NCI-H510A treated with DMSO at 0.1 percent for 48 hours (cell line): ENCODE results near the gene CLEC1A.

ENCODE experiments used
- DNase-seq: peaks from one replicate; lab custom pipeline; 2025; lab: John Stamatoyannopoulos, UW

CLEC1A gene, protein sequence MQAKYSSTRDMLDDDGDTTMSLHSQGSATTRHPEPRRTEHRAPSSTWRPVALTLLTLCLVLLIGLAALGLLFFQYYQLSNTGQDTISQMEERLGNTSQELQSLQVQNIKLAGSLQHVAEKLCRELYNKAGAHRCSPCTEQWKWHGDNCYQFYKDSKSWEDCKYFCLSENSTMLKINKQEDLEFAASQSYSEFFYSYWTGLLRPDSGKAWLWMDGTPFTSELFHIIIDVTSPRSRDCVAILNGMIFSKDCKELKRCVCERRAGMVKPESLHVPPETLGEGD

DNA sequence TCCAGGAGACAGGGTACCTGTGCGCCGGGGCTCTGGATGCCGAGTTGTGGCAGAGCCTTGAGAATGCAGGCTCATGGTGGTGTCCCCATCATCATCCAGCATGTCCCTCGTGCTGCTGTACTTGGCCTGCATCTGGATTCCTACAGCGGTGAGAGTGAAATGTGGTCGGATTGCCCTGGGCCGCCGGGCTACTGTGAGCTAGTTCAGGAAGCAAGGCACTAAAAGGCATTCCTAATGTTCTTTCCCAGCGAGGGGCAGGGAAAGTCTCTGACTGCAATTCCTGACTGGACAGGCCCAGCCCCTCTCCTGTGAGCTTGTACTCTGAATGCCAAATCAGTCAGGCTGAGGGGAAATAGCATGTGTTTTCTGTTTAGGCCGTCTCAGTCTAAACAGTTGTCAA, at the start of gene CLEC1A:
Gene CLEC1A, minus strand, starts transcription at position 195 of the 400 bp plus-strand sequence. Its CDS starts 63 bp downstream, at position 132.
- no peak for DNase-seq

DNA sequence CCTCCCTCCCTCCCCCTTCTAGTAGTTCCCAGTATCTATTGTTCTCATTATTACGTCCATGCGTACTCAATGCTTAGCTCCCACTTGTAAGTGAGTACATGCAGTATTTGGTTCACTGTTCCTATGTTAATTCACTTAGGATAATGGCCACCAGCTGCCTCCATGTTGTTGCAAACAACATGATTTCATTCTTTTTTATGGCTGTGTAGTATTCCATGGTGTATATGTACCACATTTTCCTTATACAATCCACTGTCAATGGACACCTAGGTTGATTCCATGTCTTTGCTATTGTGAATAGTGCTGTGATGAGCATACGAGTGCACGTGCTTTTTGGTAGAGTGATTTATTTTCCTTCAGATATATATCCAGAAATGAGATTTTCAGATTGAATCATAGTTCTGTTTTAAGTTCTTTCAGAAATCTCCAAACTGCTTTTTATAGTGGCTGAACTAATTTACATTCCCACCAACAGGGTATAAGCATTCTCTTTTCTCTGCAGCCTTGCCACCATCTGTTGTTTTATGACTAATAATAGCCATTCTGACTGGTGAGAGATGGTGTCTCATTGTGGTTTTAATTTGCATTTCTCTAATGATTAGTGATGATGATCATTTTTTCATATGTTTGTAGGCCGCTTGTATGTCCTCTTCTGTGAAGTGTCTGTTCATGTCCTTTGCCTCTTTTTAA, 49.1 kb upstream of the CLEC1A start:
- no peak for DNase-seq

DNA sequence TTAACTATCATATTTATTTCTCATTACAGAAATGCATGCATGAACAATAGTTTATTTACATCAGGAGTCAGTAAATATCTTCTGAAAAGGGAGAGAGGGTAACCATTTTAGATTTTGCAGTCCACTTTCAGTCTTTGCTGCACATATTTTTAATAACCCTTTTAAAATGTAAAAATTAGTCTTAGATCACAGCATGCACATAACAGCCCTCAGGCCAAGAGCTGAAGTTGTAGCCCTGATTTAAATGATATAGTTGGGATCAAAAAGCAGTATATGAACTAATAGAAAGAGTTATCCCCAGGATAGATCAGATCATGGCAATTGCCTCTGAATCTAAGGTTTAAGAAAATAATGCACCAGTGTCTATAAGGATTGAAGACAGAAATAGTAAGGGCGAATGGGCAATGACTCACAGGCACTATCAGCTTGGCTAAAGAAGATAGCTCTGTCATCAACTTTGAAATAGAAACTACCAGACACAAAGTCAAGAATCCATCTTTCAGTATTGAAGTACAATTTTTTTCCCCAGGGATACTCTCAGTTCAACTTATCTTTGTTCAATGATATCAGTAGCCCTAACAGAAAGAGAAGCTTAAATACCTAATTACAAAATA, 44.3 kb upstream of the CLEC1A start:
- DNase-seq: no peak

DNA sequence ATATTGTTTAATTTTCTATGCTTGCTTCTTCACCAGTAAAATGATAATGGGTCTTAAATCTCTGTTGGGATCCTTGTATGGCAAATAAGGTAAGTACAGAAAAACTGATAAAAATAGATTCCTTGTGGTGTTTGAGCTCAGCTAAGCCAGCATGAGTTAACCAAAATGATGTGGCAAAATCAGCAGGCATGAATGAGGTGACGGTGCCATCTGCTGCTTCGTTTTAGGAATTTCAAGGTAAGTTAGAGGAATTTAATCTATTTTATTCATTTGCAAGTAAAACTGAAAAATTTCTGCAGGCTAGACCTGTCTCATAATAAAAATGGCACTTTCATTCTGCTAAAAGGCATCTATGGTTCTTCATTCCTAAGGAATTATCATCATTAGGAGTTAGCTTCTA, 41.2 kb upstream of the CLEC1A start:
- DNase-seq: peak; percentile 71

DNA sequence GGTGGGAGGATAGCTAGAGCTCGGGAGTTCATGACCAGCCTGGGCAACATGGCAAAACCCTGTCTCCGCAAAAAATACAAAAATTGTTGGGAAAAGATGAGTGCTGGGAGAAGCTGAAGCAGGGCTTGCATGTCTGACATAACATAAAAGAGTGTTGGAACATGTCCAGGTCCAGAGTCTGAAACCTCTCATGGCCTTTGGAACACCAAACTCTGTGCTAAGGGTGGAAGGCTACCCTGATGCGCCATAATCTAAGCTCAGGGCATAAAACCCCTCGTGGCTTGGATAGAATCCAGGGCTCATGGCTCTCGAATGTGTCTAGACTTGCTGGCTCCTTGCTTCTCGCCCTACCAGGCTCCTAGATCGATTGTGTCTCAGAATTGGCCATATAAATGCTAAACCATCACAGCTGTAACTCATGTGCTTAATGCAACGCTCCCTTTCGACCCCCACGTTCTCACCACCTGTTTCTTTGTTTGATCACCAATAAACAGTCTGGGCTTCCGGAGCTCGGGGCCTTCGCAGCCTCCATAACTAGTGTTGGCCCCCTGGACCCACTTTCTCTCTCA, 37.9 kb upstream of the CLEC1A start:
- DNase-seq: no peak

DNA sequence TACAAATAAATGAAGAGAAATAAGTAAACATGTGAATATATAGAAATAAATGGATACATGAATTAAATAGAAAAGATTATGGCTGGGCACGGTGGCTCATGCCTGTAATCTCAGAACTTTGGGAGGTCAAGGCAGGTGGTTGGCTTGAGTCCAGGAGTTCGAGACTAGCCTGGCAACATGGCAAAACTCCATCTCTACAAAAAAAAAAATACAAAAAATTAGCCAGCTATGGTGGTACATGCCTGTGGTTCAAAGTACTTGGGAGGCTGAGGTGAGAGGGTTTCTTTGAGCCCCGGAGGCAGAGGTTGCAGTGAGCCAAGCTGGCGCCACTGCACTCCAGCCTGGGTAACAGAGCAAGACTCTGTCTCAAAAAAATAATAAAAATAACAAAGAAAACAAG, 36.3 kb upstream of the CLEC1A start:
- no peak for DNase-seq

DNA sequence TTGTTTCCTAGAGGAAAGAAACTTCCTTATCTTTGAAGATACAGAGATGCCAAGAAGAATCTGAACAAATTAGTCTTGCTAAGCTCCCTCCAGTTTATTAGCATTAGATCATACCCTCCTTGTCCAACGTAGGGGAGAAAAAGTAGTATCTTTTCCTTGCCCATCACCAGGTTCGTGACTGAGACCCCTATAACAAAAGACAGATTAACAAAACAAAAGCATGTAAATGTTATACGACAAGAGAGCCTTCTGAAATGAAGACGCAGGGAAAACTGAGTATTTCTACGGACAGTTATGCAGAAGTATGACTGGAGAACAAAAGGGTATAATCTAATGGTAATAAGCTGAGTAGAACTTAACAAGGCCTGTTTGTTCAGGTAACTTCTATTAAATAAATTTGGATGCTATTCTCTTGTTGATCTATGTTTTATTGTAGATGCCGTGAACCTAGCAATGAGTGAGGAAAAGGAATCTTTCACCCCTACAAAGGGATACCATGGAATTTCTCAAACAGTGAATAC, 34.1 kb upstream of the CLEC1A start:
- no peak for DNase-seq

DNA sequence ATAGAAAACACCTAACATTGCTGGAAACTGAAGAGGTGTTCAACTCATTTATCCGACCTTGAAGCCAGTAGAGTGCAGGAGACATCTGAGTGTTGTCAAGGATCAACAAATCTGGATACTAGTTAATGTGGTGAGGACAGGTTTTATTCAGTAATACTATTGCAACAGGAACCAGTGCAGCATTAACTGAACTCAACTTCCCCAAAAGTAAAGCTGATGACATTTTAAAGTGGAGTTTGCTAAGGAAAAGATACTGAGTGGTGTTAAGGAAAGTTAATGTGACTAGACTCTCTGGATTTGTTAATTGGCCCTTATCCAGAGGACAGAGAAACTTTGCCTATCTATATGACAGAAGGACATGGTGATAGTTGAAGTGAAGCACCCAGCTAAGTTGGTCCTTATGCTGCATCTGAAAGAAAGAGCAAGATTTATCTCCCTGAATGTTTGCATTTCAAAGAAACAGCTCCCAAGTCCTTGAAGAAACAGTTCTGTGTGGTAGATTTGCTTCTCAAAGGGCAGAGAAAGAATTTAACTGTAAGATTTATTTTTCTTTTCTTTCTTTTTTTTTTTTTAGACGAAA, 32.4 kb upstream of the CLEC1A start:
- DNase-seq: no peak

DNA sequence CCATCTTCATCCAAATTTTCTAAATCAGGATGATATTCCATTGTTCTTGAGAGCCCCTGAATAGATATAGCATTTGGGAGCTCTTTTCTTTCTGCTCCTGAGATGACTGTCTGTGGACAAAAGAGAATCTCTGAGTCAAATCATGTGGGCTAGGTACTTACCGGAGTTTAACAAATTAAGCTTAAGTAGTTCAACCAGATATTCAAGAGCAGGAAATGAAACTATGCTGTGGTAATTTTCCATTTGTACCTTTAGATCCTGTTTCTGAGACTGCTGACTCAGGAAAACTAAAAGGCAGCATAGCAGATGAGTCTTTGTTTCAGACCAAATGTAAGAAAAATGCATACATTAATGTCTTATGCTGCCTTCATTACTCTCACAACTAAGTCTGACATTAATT, 31.3 kb upstream of the CLEC1A start, which contains the start of gene CLEC7A:
Gene CLEC7A, minus strand, starts transcription at position 158 of the 400 bp plus-strand sequence. Its CDS starts 117 bp downstream, at position 41.
- peak; percentile 25 for DNase-seq

DNA sequence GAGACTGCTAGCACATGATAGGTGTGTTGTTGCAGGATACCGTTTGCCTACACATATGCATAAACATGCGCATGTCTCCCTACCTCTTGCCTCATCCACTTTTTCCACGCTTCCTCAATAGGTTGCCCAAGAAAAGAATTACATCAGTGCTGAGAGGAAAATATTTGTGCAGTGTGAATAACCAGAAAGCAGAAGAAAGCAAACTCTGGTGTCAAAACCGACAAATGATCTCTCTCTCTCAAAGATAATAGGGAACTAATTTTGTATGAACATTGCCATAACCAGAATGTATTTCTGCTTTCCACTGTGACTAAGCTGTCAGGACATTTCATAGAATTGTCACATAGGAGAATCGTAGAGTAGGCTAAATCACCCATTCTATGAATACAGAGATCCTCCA, 29.9 kb upstream of the CLEC1A start:
- DNase-seq: no peak

DNA sequence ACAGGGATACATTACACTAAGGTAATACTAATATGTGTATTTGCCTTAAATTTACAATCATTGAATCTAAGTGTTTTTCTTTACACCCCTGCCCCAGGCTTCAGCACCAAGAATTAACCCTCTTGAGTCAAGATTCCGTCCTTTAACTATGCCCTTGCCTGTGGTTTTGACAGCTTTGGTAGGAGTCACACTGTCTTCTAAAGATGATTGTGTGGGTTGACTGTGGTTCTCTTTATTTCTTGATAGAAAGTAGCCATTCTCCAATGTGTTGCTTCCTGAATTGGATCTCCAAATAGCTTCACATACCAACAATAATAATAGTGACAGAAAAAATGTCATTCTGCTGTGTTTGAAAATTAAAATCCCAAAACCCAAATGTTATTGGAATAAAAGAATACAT, 27.6 kb upstream of the CLEC1A start:
- DNase-seq: no peak

DNA sequence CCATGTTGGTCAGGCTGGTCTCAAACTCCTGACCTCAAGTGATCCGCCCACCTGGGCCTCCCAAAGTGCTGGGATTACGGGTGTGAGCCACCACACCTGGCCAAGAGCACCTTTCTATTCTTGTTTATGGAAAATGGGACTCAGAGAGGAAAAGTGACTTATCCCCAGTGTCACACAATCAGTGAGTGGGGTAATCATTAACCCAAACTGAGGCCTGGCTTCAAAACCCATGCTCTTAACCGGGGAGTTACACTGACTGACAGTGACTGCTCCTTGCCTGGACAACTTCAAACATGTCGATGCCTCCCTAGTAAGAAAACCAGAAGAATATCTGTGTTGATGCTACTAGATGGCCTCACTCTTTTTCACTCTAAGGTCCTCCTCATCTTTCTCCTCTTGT, 23.9 kb upstream of the CLEC1A start:
- no peak for DNase-seq

DNA sequence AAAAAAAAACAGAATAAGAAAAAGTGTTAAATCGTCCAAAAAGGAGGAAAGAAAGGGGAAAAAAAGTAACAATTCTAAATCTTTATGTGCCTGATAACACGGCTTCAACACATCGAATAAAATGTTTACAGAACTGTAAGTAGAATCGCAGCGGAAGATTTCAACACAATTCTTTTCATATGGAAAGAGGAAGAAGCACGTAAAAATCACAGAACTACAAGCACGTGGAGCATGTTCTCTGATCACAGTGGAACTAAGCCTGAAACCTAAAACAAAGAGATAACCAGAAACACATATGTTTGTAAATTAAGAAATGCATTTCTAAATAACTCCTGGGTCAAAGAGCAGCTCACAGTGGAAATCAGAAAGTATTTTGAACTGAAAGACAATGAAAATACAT, 22.5 kb upstream of the CLEC1A start:
- no peak for DNase-seq

DNA sequence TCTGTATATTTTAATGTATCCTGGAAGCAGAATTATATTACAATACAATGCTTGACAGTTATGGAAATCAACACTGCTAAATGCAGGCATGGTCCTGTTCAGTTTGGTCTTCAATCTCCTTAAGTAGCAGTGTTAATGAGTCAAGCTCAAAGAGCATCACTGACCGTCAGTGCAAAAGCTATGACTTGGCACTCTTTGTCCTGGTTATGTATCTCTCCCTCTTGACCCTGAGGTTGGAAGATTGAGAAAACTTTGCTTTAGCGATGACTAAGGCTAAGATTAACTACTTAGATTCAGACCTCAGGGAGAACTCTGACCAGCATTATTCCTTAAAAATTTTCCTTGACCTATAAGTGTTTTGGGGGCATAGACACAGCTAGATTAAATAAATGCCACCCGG, 20.3 kb upstream of the CLEC1A start:
- DNase-seq: no peak

DNA sequence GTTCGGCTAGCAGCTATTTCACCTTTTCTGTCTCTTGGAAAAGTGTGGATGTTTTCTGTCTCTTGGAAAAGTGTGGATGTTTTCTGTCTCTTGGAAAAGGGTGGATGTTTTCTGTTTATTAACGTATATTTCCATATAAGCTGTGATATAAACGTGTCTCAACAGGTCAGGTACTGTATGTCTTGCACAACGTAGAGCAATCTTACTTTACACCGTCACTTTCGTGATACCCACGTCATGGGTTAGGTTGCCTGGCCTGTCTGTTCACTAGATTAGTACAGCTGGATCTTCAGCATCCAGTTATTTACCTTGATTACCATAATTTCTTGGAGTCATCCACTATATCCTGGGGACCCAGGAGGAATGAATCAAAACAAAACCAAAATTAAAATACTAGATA, 17.1 kb upstream of the CLEC1A start:
- DNase-seq: no peak

DNA sequence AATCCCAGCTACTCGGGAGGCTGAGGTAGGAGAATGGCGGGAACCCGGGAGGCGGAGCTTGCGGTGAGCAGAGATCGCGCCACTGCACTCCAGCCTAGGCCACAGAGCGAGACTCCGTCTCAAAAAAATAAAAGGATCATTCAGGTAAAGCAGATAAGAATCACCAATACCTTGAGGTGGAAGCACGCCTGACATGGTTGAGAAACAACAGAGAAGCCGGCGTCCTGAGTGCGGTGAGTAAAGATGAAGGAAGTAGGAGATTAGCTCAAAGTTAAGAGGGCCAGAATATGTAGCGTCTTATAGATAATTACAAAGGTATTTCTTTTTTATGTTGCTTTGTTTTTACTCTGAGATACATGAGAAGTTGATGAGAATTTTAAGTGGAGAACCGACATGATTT, 16.5 kb upstream of the CLEC1A start:
- DNase-seq: no peak

DNA sequence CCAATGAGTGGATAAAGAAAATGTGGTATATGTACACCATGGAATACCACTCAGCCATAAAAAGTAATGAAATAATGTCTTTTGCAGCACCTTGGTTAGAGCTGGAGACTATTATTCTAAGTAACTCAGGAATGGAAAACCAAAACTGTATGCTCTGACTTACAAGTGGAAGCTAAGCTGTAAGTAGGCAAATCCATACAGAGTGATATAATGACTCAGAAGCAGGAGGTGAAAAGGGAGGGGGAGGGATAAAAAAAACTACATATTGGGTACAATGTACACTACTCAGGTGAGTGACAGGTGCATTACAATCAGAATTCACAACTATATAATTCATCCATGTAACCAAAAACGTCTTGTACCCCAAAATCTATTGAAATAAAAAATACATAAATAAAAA, 15.1 kb upstream of the CLEC1A start:
- DNase-seq: no peak

DNA sequence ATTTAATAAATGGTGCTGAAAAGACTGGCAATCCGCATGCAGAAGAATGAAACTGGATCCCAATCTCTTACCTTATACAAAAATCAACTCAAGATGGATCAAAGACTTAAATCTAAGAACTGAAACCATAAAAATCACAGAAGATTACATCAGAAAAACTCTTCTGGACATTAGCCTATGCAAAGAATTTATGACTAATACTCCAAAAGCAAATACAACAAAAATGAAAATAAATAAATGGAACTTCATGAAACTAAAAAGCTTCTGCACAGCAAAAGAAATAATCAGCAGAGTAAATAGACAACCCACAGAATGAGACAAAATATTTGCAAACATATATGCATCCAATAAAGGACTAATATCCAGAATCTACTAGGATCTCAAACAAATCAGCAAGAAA, 14.3 kb upstream of the CLEC1A start:
- DNase-seq: no peak

DNA sequence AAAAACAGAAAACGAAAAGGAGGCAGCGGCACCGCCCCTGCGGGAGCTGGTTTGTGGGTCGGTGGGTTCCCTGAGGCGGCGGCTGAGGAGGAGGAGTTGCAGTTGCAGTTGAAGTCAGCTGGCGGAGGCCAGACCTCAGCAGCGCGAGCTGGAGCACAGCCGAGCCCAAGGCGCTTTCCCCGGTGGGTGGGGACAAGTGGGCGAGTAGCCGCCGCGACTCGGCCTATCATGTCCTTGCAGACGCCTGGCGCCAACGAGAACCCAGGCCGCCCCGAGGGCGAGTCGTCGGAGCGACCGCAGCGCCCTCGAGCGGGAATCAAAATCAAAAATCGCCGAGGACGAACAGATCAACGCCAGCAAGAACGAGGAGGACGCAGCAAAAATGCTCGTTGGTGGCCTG, 12.7 kb upstream of the CLEC1A start:
- DNase-seq: no peak

DNA sequence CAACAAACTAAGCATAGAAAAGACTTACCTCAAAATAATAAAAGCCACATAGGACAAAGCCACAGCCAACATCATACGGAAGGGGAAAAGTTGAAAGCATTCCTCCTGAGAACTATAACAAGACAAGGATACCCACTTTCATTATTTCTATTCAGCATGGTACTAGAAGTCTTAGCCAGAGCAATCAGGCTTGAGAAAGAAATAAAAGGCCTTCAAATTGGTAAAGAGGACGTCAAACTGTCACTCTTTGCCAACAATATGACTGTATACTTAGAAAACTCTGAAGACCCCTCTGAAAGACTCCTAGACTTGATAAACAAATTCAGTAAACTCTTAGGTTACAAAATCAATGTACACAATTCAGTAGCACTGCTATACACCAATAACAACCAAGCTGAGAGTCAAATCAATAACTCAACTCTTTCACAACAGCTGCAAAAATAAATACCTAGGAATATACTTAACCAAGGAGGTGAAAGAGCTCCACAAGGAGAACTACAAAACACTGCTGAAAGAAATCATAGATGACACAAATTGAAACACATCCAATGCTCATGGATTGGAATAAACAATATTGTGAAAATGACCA, 11.6 kb upstream of the CLEC1A start:
- DNase-seq: no peak

DNA sequence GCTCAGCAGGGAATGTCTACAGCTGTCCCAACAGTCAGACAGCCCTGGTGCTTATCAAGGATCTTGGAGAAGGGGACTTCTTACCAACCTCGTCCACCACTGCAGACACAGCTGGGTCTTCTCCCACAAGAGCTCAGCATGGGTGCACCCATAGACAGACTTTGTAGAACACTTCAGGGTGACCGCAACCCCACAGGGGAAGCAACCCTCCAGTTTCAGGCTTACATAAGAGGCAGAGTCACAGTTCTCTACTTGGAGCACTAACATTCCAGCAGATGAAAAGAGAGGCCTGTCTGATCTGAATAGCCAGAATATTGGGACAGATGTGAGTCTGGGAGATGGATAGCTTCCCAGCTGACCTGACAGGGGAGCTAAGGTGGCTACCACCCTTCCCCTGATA, 3.5 kb upstream of the CLEC1A start:
- no peak for DNase-seq

DNA sequence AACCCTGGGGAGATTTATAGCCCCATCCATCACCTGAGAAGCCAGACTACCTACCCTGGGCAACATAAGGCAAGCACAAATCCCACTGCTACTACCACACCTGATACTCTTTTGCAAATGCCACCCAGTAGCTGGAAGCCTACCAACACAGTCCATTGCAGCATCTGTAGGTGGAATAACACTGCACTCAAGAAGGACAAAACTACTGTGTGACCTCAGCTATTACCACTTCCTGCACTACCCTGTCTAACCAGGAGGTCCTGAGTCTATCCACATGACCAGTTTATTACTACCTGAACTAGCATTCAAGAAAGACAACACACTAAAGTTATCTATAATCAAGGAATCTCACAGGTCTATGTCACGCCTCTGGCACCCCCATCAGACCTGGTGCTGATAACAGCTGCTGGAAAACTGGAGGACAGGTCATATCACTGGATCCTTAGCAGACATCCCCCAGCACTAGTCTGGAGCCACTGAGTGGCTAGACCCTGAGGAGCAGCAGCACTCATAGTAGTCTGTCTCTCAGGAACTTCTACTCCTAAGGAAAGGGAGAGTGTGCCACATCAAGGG, 2.9 kb upstream of the CLEC1A start:
- DNase-seq: no peak
